ENCODE measurements around the gene WFS1.

DNA sequence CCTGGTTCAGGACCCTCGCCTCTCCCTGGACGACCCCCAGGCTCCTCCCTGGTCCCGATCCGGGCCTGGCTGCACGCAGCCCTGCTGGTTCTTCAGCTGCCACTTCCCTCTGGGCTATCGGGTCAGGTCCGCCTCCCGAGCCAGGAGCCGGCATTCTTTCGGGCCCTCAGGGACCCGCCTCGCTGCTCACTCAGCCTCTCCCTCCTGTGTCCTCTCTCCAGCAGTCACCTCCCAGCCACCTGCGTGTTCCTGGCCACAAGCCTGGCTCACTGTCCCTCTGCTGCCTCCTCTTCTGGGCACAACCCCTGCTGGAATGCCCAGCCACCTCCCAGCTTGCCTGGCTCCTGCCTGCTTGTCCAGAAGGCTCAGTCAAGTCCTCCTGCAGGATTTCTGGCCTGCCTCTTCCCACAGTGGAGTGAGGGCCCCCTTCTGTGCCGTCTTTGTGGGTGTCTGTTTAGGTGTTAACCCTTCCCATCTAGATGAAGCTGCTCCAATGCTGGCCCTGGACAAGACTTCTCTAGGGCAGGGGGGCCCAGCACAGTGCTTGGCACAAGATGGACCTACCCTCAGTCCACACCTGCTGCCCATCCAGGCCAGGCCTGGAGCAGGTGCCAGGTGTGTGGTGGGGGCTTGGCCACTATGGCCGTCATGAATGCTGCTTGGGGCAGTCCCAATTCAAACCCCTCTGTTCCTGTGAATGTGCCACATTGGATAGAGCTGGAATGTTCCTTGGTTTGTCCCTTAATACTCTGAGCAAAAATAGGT, 2.2 kb downstream of the WFS1 start:
- TF ChIP-seq, protein P1, sequence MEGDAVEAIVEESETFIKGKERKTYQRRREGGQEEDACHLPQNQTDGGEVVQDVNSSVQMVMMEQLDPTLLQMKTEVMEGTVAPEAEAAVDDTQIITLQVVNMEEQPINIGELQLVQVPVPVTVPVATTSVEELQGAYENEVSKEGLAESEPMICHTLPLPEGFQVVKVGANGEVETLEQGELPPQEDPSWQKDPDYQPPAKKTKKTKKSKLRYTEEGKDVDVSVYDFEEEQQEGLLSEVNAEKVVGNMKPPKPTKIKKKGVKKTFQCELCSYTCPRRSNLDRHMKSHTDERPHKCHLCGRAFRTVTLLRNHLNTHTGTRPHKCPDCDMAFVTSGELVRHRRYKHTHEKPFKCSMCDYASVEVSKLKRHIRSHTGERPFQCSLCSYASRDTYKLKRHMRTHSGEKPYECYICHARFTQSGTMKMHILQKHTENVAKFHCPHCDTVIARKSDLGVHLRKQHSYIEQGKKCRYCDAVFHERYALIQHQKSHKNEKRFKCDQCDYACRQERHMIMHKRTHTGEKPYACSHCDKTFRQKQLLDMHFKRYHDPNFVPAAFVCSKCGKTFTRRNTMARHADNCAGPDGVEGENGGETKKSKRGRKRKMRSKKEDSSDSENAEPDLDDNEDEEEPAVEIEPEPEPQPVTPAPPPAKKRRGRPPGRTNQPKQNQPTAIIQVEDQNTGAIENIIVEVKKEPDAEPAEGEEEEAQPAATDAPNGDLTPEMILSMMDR (IDR thresholded peaks at IDR 0.05), result no peak
- TF ChIP-seq EP300 (IDR thresholded peaks at IDR 0.05), result no peak
- no peak for TF ChIP-seq POLR2AphosphoS5 (IDR thresholded peaks at IDR 0.05)
